TTC549 (cell line): Measurements from ENCODE around the gene ANKRD10.
"Not testable (repeated sequence)": the region's sequence is repeated elsewhere in the genome, so short reads cannot be mapped to it uniquely, and the experiment has no call there.

Experiments
- FAIRE-seq: peaks from 2 replicates; lab custom pipeline; 2012; peaks lifted over from hg19 to GRCh38; lab: Jason Lieb, UNC

Gene ANKRD10

GRCh38 chr13:110866491-110867170 is 48.2 kb downstream of the ANKRD10 start:
- FAIRE-seq = no peak

- FAIRE-seq = no peak
These were observed 51.2 kb downstream of the ANKRD10 start for GRCh38 chr13:110863685-110864084.

GRCh38 chr13:110860983-110861382 is 53.9 kb downstream of the ANKRD10 start:
- no peak for FAIRE-seq

GRCh38 chr13:110856942-110857835 is 57.7 kb downstream of the ANKRD10 start:
- no peak for FAIRE-seq

GRCh38 chr13:110855363-110855762 is 59.5 kb downstream of the ANKRD10 start:
- FAIRE-seq = no peak

GRCh38 chr13:110854866-110855265 is 60.0 kb downstream of the ANKRD10 start:
- no peak for FAIRE-seq

GRCh38 chr13:110853235-110853721 is 61.6 kb downstream of the ANKRD10 start:
- no peak for FAIRE-seq

- FAIRE-seq = no peak
These were observed 64.0 kb downstream of the ANKRD10 start for GRCh38 chr13:110850840-110851239.

- FAIRE-seq = no peak
These were observed 64.9 kb downstream of the ANKRD10 start for GRCh38 chr13:110850006-110850405.

GRCh38 chr13:110845520-110845919 is 69.3 kb downstream of the ANKRD10 start:
- FAIRE-seq = no peak

GRCh38 chr13:110841846-110842245 is 73.0 kb downstream of the ANKRD10 start:
- no peak for FAIRE-seq

- no peak for FAIRE-seq
These were observed 73.5 kb downstream of the ANKRD10 start for GRCh38 chr13:110841406-110841805.

- no peak for FAIRE-seq
These were observed 75.9 kb downstream of the ANKRD10 start for GRCh38 chr13:110838867-110839538.

GRCh38 chr13:110838116-110838515 is 76.8 kb downstream of the ANKRD10 start:
- FAIRE-seq = no peak

GRCh38 chr13:110837397-110838061 is 77.3 kb downstream of the ANKRD10 start:
- FAIRE-seq = not testable (repeated sequence)

- no peak for FAIRE-seq
These were observed 78.3 kb downstream of the ANKRD10 start for GRCh38 chr13:110836605-110836903.

GRCh38 chr13:110835721-110836604 is 78.9 kb downstream of the ANKRD10 start:
- FAIRE-seq = no peak

- FAIRE-seq = no peak
These were observed 80.3 kb downstream of the ANKRD10 start for GRCh38 chr13:110834572-110834971.

GRCh38 chr13:110832531-110832930 is 82.3 kb downstream of the ANKRD10 start:
- FAIRE-seq = no peak

GRCh38 chr13:110832205-110832479 is 82.7 kb downstream of the ANKRD10 start:
- no peak for FAIRE-seq

- no peak for FAIRE-seq
These were observed 83.2 kb downstream of the ANKRD10 start for GRCh38 chr13:110831437-110832204.
